GM19193 (cell line): ENCODE results near the gene CCDC146.

Experiments used
- POLR2A ChIP-seq: IDR thresholded peaks from 4 replicates; pipeline ENCODE4 v1.6.1; 2011; ENCODE audit not compliant: insufficient read depth, insufficient read length; ENCODE audit errors: extremely low read depth

CCDC146 gene

GRCh38 chr7:77209479-77210139 lies 87.2 kb downstream of the CCDC146 start:
- TF ChIP-seq POLR2A = no peak

DNA sequence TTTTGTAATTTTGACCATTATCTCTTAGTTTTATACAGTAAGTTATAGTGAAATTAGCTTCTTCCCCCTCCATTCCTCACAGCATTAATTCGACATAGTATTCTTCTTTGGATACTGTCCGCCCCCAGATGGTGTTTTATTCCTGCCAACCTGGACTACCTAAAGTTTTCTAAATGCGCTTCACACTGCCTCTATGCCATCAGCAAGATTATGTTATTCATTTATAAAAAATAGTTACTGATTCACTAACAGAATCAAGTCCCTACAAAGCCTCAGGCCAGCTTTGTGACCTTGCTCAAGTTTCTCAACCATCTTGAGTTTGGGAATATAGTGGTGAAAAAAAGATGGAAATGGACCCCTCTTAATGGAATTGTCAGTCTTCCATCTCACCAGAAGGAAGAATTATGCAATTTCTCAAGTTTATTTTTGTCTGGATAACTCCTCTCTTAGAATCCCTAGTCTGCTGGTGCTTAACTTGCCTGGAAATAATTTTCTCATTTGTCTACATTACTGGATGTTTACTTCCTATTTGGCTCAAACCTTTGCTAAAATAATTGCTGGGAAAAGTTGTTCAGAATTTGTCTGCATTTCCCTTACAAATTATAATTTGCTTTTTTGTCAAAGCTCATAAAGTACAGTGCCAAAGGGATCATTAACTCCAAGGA lies 93.9 kb downstream of the CCDC146 start:
- TF ChIP-seq POLR2A = no peak

DNA sequence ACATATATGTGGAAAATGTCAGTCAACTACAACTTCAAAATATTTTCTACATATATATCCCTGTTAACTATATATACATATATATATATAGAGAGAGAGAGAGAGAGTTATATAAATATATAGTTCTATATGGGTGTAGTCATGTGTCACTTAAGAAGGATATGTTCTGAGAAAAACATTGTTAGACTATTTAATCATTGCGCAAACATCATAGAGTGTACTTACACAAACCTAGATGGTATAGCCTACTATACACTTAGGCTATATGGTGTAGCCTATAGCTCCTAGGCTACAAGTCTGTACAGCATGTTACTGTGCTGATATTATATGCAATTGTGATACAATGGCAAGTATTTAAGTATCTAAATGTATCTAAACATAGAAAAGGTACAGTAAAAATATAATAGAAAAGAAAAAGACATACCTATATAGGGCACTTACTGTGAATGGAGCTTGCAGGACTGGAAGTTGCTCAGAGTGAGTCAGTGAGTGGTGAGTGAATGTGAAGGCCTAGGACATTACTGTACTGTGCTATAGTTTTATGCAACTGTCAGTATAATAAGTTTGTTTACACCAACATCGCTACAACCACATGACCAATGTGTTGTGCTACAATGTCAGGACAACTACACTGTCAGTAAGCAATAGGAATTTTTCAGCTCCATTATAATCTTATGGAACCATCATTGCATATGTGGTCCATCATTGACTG lies 95.2 kb downstream of the CCDC146 start:
- TF ChIP-seq POLR2A = no peak

- TF ChIP-seq POLR2A = no peak
Measured at GRCh38 chr7:77222065-77222464, 99.7 kb downstream of the CCDC146 start.

DNA sequence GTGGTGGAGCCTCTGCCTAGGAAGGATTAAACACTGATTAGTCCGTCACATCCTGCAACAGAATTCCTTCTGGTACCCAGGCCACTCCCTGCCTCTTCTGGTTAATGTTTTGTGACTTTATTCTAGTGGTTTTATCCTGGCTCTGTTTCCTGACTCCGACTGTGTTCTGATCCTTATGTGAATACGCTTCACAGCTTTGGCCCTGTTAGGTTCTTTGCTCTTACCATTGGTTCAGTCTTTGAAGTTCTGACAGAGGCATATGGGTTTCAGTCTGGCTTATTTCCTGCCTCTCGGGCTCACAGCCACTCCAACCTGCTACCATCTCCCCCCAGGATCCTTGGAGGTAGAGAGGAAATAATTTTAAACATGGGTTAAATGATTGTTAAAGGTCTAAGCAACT lies 100.4 kb downstream of the CCDC146 start:
- no peak for TF ChIP-seq POLR2A

GRCh38 chr7:77223261-77223660 lies 100.8 kb downstream of the CCDC146 start:
- no peak for TF ChIP-seq POLR2A

DNA sequence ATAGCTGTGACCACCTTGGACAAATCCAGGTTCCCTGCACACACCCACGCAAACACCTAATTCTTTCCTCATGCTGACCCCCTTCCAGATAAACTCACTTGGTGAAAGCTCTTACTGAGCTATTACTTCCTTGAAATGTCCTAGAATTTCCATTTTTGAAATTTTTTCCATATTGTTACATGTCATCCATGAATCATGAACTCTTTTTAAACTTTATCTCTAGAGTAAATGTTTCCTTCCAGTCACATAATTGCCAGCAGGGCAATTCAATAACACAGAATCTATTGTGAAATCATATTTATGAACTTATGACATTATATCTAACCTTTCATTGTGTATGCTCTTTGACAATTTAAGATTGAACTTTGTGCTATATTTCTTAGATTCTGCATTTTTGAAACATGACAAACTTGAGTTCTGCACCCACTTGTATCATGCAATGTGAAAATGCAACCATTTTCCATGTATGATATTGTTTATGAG lies 104.0 kb downstream of the CCDC146 start:
- no peak for TF ChIP-seq POLR2A

DNA sequence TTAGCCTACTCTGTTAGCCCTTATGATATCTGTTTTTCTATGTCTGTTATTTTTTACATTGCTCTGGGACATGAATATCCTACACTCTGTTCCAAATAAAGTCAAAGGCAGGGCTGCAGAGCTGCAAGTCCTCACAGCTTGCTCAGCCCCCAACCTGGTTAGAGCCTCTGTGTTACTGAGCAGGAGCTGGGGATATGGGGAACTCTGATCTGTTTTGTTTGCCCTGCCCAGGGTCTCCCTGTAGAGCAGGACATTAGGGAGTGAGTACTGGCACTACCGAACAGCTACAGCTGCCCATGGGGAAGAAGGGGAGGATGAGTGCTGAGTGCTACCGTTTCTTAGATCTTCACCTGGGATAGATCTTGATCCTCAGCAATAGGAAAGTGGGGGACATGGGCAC lies 110.1 kb downstream of the CCDC146 start:
- TF ChIP-seq POLR2A = no peak

DNA sequence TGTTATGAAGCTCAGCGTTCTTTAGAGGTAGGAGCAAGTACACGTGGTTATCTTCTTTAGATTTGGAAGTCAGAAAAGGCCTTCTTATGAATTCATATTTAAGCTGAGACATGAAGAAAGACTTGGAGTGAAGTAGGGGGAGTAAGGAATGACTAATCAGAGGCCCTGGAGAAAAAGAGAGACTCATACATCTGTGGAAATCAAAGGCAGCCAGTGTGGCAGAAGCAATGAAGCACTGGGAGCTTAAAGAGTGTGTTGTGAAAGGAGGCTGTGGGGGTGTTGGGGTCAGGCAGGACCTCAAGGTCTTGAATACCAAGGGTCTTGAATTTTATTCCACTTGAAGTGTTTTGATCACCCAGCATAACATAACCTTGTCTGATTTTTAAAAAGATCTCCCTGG lies 112.9 kb downstream of the CCDC146 start:
- TF ChIP-seq POLR2A = no peak

GRCh38 chr7:77238703-77239136 lies 116.3 kb downstream of the CCDC146 start:
- no peak for TF ChIP-seq POLR2A

- TF ChIP-seq POLR2A = no peak
Measured at GRCh38 chr7:77239471-77239870, 117.1 kb downstream of the CCDC146 start.

- no peak for TF ChIP-seq POLR2A
Measured at GRCh38 chr7:77242068-77242467, 119.7 kb downstream of the CCDC146 start.

- TF ChIP-seq POLR2A = no peak
Measured at GRCh38 chr7:77242554-77242953, 120.1 kb downstream of the CCDC146 start.

- TF ChIP-seq POLR2A = no peak
Measured at GRCh38 chr7:77244222-77244934, 122.0 kb downstream of the CCDC146 start.
